Left colon (tissue), 2 donors: Measurements from ENCODE around the gene CACHD1. TPM values are rescaled to one million over a fixed set of nuclear protein-coding genes. Genes with fewer than 3 reads are reported as not detected.
A peak's percentile ranks its signal among the peaks of the same experiment; 100 is the strongest.

Experiments
- ATAC-seq: fragments of 200-7000 bp; cut with Tn5 transposase; one replicate; pipeline ENCODE4 v1.9.1; 2020; ENCODE audit warnings: mild to moderate bottlenecking, moderate library complexity
- DNase-seq, 2 donors: peaks; one replicate each; pipeline ENCODE4 v3.0.0-alpha.2; 2020
- intact Hi-C, 2 donors: fragments of 100-400 bp; cut with DNase I in 1 of 2; cut with micrococcal nuclease in 1 of 2; formaldehyde crosslinking; loops; one replicate each; pipeline versions ENCODE4 v1.11.2 to v1.14.0; 2022; cut with DNase I, micrococcal nuclease
- total RNA-seq, 2 donors: library from RNA; stranded (reverse); fragmentation: NEBNext Ultra II Directional; extraction: Animal tissue kit (Norgen Biotek cat#: 25700); gene quantifications; one replicate each; pipeline ENCODE4 v1.2.1, GENCODE V29; 2021
- donor health status: DM: no; HTN: no; CAD: no.
- donor health status: DM: yes; HTN: yes; CAD: no.

Gene CACHD1
- total RNA-seq, 2 donors from 2014 or later = 1.4 to 2.6 TPM

DNA sequence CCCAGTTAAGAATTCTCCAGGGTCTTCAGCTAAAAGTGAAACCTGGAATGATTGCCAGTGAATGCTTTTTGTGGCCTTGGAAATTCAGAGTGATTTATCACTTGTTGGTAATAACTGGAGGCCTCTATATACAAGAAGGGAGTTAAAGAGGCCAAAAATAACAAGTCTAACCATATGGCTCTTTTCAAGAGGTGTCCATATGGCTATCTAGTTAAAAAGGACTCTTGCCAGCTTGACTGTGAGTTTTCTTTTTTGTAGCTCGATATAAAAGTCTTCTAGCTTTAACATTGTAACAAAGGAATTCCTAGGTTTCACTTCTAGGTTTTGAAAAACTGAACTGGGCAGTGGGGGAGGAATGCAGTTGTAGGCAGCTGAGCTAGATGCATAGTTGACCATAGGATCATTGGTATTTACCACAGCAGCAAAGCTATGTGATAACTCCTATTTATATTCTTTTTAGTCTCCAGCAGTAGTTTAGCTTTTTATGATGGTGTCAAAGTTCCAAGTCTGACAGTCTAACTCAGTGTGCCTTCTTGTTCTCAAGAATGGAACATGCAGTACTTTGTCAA is 44.4 kb downstream of the CACHD1 start:
- ATAC-seq = peak; percentile 92
- DNase-seq = no peak
- intact Hi-C loops = no loop called here

DNA sequence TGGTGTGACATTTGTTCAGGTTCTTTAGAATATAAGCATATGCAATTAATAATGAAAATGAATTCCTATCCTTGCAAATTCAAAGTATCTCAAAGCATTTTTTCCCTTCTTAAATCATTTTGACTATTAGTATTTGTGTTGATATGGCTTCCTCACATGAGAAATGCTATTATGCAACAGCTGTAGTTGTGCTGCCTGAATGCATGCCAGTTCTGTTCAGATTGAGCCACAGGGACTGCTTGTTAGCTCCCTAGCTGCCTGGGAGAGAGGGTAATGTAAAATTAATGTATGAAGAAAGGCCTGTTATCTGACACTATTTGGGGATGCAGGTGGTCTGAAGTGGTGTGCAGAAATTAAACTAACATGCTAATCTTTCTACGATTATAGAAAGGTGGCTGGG is 45.5 kb downstream of the CACHD1 start:
- ATAC-seq (no peak), DNase-seq (peak in 1 of 2 donors; percentile 39)
- intact Hi-C loops = no loop called here

DNA sequence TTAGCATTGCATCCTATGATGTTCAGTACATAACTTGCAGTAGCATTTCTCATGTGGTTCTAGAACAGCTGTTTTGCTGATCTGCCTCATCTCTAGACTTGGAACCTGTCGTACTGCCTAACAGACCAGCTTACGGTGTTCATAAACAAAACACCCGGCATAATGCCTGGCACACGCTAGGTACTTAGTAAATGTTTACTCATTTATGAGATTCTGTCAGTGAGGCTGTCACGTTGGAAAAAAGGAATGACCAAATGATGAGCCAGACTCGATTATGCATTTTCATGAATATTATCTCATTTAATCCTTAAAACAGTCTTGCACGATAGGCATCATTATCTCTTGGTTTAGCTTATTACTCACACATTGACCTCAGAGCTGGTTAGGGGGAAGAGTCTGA is 46.4 kb downstream of the CACHD1 start:
- DNase-seq = no peak
- intact Hi-C loops = no loop called here
- no peak for ATAC-seq

DNA sequence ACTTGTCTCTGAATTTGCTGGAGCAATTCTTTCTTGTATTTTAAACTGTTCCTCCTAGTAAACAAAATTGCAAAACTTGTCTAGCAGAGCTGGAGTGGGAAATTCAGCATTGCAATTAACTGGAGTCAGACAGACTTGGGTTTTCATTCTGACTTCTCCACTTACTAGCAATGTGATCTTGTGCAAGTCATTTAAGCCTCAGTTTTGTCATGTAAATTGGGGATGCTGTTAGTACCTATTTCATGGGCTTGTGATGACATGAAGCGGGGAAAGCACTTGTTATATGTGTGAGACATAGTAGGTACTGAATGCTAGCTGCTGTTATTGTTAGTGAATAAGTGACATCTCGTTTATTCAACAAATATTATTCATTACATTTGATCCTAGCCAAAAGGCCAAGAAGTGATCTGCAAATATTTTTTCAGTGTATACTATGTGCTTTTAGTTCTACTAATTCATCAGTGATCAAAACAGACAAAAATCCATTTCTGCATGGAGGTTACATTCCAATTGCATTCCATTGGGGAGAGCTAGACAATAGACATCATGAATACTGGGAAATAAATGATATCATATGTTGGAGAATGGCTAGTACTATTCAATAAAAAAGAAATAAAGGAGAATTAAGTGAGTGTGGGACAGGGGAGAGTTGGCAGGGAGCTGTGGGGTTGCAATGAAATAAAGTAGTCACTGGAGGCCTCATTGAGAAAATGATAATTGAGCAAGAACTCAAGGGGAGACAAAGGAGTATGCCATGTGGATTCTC is 47.1 kb downstream of the CACHD1 start:
- intact Hi-C loops = no loop called here
- ATAC-seq (no peak), DNase-seq (no peak)

DNA sequence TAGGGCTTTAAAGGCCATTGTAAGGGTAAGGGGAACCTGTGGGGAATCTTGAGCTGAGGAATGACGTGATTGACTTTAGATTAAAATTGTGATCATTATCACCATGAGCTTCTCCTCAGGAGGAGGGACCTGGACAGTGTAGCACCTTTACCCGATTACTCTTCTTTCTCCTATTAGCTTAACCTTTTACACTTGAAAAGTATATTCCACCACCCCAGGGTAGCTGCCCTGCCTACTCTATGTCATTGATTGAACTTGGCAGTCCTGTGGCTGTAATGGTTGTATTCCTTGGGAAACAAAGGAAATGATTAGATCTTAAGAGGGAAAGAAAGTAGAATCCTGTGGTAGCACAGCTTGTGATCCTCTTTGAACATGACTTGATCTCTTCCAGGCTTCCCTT is 47.7 kb downstream of the CACHD1 start:
- no peak for DNase-seq
- intact Hi-C loops = no loop called here
- no peak for ATAC-seq

DNA sequence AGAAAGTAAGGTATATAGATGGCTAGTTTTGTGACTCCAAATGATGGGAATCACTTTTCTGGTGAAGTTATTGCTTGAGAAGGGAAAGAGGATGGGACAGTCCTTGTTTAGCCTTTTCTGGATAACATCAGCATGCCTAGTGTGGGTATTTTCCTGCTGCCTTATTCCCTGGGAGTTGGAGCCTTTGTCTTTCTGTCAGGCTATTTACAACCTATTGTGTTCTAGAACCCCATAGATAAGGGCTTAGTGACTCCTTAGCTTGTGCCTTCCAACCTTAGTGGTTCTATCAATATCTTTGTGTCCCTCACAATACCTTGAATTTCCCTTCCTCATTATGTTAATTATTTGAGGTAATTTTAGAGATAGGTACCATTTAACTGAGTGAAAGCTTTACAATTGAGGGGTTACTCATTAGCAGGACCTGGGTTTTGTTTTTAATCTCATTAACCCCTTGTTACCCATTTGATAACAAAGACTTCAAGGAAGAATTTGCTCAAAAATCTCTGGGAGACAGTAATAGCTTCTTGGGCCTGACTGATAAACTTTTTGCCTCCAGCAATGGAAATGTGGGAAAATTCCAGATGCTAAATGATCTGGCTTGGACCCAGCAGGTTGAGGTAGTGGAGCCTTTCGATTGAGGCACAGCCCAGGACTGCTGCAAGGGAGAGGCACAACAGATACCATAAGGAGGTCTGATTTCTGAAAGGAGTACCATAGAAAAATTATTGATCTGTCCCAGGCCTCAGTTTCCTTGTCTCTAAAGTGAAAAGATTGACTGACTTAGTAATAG is 49.0 kb downstream of the CACHD1 start:
- DNase-seq = no peak
- ATAC-seq = no peak
- intact Hi-C loops = no loop called here

DNA sequence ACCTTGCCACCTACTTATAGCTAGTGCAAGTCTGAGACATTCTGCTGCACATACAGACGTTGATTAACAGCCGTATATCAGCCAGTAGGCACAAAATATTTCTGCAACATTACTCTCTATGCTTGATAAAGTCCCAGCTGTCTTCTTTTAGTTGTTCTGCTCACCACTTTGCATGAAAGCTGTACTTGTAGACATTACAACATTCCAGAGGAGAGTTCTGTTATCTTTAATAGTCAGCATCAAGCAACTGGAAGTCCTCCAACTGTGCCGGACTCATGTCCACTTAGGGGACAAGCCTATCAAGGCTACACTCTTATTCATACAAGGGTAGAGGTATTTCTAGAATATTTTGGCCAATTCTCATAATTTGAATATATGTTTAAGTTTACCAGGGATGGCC is 50.0 kb downstream of the CACHD1 start:
- no peak for DNase-seq
- intact Hi-C loops = no loop called here
- no peak for ATAC-seq

DNA sequence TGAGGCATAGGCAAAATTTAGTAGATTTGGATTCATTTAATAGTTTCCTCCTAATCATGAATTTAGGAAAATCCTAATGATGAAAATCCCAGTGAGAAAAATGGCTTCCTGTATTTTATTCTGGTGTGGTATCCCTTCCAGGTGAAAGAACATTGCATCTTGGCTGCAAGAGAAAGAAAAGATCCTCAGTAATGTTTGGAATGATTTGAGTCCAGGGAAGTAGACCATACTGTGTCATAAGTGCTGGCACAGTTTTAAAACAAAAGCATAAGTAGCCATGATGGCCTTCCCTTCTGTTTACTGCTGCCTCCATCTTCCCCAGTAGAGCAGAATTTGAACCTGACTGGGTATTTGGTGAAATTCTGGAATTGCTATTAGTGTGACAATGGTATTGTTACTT is 52.8 kb downstream of the CACHD1 start:
- ATAC-seq = no peak
- intact Hi-C loops = no loop called here

DNA sequence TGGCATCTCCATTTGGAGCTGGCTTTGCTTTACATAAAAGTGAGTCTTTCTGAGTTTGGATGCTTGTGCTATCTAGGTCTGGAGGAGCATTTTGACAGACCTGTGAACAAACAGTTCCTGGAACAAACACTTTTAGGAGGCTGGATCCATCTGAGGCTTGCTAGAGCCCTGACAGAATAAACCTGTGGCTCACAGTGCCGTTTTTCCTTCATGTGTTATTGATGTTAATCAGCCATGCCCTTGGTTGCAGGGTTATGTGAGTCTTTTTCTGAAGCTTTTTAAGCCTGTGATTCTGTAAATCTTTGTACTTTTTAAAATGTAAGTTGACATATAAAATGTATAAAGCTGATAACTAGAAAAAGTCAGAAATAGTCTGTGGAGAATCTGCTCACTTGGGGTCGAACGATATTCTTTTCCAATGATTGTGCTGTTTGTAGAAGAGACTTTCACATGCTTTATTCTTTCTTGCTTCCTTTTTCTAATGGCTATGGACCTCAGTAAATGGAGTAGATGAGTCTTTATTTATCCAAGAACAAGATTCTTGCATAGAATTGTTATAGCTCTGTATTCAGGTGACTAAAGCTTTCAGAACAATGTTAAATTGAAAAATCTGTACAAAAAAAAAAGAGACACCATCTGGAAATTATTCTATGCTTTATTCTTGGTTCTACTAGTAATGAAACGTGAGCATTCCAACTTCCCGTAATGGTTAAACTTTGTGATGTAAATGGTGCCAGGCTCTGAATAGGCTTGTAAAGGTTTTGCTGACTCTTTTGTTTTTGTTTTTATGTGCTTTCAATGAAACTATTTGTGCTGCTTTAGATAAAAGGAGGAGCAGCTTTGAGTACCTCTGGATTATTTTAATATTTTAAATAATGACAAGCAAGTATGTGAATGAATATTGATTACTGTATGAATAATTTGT is 53.7 kb downstream of the CACHD1 start:
- ATAC-seq = no peak
- intact Hi-C loops = no loop called here

More for the DNA sequence above, 52.8 kb downstream of the CACHD1 start:
- DNase-seq = no peak

DNA sequence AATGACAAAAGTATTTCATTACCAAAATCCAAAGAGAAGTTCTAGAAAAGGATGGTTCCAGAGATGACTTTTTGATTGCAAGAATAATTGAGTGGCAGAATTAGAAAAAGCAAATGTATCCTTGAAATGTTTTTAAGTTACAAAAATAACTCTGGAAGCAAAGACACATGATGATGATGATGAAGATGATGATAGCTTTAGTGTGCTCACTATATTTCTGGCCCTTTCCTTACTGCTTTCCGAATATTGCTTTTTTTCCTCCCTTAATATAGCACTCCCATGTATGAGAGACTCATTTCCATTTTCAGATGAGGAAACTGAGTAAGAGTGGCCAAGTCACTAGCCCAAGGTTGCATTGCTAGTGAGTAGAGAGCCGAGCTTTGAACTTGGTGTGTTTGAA is 54.7 kb downstream of the CACHD1 start:
- intact Hi-C loops = no loop called here
- DNase-seq = no peak
- ATAC-seq = no peak

More for the DNA sequence above, 53.7 kb downstream of the CACHD1 start:
- DNase-seq = no peak

DNA sequence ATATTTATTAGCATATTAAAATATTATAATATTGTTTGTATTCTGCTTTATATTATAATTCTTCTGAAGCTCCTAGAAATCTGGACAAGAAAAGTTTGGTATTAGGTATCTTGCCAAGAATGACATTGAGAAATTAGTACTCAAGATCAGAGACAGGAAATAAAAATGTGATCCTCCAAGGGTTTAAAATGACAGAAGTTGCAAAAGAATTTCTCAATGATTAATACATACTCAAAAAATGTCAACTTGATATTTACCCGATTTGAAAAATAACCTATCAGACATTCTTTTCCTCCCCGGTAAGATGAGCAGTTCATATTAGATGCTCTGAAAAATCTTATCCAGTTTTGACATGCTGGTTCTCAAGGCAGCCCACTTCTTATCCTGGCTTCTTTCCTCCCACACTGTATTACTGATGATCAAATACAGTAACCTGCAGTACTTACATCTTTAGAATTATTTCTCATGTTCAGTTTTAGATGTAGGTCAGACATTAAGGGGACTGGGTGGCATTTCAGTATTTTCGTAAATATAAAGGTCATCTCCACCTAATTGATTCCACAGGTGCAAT is 55.3 kb downstream of the CACHD1 start:
- ATAC-seq (no peak), DNase-seq (no peak)
- intact Hi-C loops = no loop called here

DNA sequence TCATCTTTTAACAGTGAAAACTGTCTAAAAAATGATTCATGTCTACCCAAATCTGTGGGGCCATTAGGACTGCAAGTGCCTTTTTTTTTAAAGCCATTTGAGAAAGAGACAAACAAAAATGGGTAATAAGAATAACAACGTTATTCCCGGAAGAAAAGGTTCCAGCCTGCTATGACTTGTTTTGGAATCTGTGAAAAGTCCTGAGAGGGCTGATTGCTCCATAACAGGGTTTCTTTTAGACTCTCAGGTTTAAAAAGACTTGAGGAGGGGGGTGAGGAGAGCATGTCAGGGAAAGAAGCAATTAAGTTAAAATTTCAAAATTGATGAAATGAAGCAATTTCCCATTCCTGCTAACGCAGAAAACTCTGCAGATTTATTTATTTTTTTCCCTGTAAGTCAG is 56.4 kb downstream of the CACHD1 start:
- DNase-seq (no peak), ATAC-seq (no peak)
- intact Hi-C loops = no loop called here

DNA sequence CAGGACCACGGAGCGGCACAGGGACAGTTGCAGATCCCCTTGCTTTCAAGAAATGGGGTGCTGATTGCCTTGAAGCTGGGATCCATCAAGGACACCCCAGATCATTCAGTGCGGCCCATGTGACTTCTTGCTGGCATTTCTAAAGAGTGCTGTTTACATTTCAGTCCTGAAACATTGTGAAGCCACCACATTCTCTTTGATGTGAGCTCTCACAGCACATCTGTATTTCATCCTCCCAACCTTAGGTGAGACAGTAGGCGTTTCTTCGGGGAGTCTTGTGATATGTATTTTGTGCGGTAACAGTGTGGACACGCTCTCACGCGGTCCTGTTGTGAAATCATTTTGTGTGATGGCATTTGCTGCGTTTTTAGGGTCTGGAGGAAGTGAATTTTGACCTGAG is 57.2 kb downstream of the CACHD1 start:
- ATAC-seq (no peak), DNase-seq (no peak)
- intact Hi-C loops = no loop called here

DNA sequence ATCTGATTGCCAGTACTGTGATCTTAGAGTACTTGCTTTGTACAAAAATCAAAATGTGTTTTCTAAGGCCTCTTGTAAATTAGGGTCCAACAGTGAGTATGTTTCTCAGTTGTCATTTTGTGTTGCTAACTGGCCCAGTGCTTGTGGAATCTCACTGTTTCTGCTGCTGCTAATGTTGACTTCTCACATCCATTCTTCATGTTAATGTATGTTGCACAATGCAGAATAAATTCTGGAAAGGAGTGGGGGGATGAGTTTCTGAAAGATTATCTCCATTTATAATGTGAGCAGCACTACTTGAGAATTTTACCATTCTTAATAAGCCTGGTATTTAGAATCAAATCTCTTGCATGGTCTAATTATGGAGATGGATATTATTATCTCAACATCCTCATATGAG is 57.9 kb downstream of the CACHD1 start:
- intact Hi-C loops = no loop called here
- DNase-seq (no peak), ATAC-seq (no peak)

DNA sequence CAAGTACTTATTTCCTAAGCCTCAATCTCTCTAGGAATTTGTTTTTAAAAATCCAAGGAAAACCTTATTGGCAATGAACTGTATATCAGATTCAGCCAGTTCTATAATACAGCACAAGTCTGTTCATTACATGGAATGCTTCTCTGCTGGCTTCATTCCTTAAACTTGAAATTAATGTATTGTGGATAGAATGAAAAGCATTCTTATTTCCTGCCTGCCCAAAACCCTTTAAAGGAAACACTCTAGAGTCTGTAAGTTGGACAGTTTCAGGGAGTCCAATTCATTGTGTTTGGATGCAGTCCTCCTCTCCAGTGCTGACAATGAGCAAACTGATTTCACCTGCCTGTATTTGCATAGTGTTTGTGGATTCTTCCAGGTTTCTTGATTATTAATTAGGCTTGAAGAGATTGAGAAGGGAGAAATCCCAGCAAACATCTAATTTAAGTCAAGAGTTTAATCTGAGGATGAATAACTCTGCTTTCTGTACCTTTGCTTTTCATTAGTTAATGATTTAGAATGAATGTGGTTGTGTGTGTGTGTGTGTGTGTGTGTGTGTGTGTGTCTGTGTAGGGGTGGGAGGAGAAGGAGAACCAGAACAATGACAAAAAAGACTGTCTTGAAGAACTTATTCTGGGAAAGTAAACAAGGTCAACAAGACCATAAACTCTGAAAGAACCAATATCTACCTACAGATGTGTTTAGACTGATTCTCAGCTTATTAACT is 61.2 kb downstream of the CACHD1 start:
- intact Hi-C loops = no loop called here
- ATAC-seq (no peak), DNase-seq (no peak)

DNA sequence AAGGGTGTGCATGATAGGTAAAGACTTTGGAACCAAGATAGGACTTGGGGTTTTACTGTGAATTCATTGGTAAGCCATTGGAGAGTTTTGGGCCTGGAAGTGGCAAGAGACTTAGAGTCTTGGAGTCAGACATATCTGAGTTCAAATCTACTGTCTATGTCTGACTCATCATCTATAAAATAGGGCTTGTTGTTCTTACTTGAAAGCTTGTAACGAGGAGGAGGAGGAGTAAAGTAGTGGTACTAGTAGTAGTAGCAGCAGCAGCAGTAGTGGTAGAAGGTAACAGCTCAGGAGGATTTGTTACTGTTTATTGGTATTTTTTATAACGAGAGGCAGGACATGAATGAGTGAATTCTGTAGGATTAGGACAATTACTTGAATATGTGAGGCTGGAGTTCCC is 62.7 kb downstream of the CACHD1 start:
- DNase-seq (no peak), ATAC-seq (no peak)
- intact Hi-C loops = no loop called here

DNA sequence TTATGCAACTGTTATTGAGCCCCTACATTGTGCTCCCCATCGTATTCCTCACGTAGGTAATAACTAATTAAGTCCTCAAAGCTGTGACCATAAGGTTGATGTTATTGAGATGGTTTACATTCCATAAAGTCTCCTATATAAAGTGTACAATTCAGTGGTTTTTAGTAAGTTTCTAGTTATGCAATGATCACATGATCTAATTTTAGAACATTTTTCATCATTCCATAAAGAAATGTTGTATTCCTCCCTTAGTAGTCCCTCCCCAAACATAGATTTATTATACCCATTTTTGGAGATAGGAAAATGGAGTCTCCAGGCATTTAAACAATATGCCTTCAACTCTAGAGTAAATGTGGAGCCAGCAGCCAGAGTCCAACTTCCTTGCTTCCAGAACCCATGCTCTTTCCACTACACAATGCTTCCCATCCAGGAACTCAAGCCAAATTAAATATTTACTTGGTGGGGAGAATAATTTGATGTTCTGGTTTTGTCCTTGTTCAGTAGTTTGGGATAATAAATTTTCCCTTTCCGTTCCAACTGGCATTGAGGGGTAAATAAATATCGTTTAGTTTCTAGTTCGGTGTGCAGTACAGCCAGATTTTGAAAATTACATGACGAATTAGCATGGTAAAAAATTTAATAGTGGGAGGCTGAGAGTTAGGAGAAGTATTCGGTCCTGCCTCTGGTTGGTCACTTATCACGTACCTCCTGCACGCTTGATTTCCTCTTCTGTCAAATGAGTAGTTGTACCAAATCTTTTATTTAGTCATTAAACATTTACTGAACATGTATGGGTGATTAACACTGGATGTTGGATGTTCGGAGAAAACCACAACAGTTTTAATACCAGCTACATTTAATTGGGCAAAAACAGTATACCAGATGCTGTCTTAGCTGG is 66.3 kb downstream of the CACHD1 start:
- DNase-seq (no peak), ATAC-seq (peak; percentile 73)
- intact Hi-C loops = no loop called here
